Esophagus muscularis mucosa (tissue), 3 donors: Measurements from ENCODE around the gene SETD4.

Experiments used
- POLR2AphosphoS5 ChIP-seq, 2 donors: sonication (generic); formaldehyde crosslinking; IDR thresholded peaks; one replicate each; pipeline ENCODE4 v1.6.1; 2017; ENCODE audit warnings: antibody characterized with exemption in 2 of 2
- TF ChIP-seq, protein P1 (sequence below), 3 experiments: fragments of 200-600 bp in 2 of 3; fragments of 450-650 bp in 1 of 3; sonication (generic) in 2 of 3; IDR thresholded peaks; one replicate each; pipeline ENCODE4 v1.5.1; 2017 to 2019; ENCODE audit warnings: antibody characterized with exemption in 3 of 3, mild to moderate bottlenecking in 2 of 3, moderate library complexity in 1 of 3

- TF ChIP-seq POLR2AphosphoS5 (IDR thresholded peaks at IDR 0.05), result no peak
- TF ChIP-seq, protein P1, sequence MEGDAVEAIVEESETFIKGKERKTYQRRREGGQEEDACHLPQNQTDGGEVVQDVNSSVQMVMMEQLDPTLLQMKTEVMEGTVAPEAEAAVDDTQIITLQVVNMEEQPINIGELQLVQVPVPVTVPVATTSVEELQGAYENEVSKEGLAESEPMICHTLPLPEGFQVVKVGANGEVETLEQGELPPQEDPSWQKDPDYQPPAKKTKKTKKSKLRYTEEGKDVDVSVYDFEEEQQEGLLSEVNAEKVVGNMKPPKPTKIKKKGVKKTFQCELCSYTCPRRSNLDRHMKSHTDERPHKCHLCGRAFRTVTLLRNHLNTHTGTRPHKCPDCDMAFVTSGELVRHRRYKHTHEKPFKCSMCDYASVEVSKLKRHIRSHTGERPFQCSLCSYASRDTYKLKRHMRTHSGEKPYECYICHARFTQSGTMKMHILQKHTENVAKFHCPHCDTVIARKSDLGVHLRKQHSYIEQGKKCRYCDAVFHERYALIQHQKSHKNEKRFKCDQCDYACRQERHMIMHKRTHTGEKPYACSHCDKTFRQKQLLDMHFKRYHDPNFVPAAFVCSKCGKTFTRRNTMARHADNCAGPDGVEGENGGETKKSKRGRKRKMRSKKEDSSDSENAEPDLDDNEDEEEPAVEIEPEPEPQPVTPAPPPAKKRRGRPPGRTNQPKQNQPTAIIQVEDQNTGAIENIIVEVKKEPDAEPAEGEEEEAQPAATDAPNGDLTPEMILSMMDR (IDR thresholded peaks at IDR 0.05), result no peak
Observed at GRCh38 chr21:36029309-36029708, 31.0 kb downstream of the SETD4 start.
